Prostate gland (tissue), 2 donors: ENCODE results near the gene MAGEA2B. TPM values are rescaled to one million over a fixed set of nuclear protein-coding genes. Genes with fewer than 3 reads are reported as not detected.
"Not testable (repeated sequence)": the region's sequence is repeated elsewhere in the genome, so short reads cannot be mapped to it uniquely, and the experiment has no call there.

ENCODE experiments used
- DNase-seq: peaks from one replicate; pipeline ENCODE4 v3.0.0-alpha.2; 2019; ENCODE audit warnings: low spot score
- H3K27ac ChIP-seq, 2 donors: fragments of 200-600 bp; sonication (generic); 2 replicates each; pipeline ENCODE4 v1.5.1; 2017 to 2019
- H3K27me3 ChIP-seq: fragments of 200-600 bp; sonication (generic); replicated peaks from 2 replicates; pipeline ENCODE4 v1.5.1; 2019; ENCODE audit not compliant: insufficient read depth
- H3K36me3 ChIP-seq, 2 donors: fragments of 200-600 bp; sonication (generic); 1 replicate in 1 of 2; 2 replicates in 1 of 2; pipeline versions ENCODE4 v1.5.1 to v1.8.1; 2017 to 2019
- H3K4me1 ChIP-seq: fragments of 200-600 bp; sonication (generic); replicated peaks from 2 replicates; pipeline ENCODE4 v1.5.1; 2019
- H3K4me3 ChIP-seq, 2 donors: fragments of 200-600 bp; sonication (generic); 2 replicates each; pipeline ENCODE4 v1.5.1; 2017 to 2019
- H3K9me3 ChIP-seq: fragments of 200-600 bp; sonication (generic); 2 replicates; pipeline ENCODE4 v1.5.1; 2017
- CTCF ChIP-seq, 4 experiments: fragments of 200-600 bp in 2 of 4; fragments of 450-650 bp in 2 of 4; sonication (generic) in 2 of 4; IDR thresholded peaks; 1 replicate in 3 of 4; 2 replicates in 1 of 4; pipeline ENCODE4 v1.5.1; 2016 to 2019; ENCODE audit warnings: antibody characterized with exemption in 4 of 4, mild to moderate bottlenecking in 2 of 4, moderate library complexity in 2 of 4
- POLR2A ChIP-seq: fragments of 450-650 bp; IDR thresholded peaks from one replicate; pipeline ENCODE4 v1.6.1; 2016; ENCODE audit warnings: antibody characterized with exemption, mild to moderate bottlenecking
- POLR2AphosphoS5 ChIP-seq: sonication (generic); formaldehyde crosslinking; IDR thresholded peaks from one replicate; pipeline ENCODE4 v1.6.1; 2017; ENCODE audit warnings: antibody characterized with exemption
- WGBS: methylation state at CpG from one replicate; pipeline ENCODE4 v1.1.5; 2018; 5-methylcytosine and 5-hydroxymethylcytosine counted together
- intact Hi-C: fragments of 100-400 bp; cut with DNase I; formaldehyde crosslinking; loops from one replicate; pipeline ENCODE4 v1.14.2; 2022
- total RNA-seq, 2 donors: library from RNA; depleted of rRNA; stranded (reverse); fragments of >200 nt; gene quantifications; one replicate each; pipeline ENCODE4 v1.1.0, GENCODE V29; 2016

MAGEA2B gene
- total RNA-seq, 2 donors from 2014 or later = not detected

GRCh38 chrX:152725409-152725808 is 11.0 kb downstream of the MAGEA2B start:
- TF ChIP-seq CTCF (IDR thresholded peaks at IDR 0.05) (no peak), POLR2A (no peak), POLR2AphosphoS5 (no peak)
- Histone ChIP-seq H3K4me1 (no peaks in the 10 kb centered on the region), H3K4me3 (no peak overlapping the region), H3K27ac (no peak overlapping the region), H3K27me3 (no peaks in the 10 kb centered on the region), H3K9me3 (no peaks in the 10 kb centered on the region), H3K36me3 (no peaks in the 10 kb centered on the region)
- 72% methylated on average over 7 of the region's 7 CpGs for WGBS
- no peak for DNase-seq
- intact Hi-C loops = no loop called here

GRCh38 chrX:152733261-152733975 is 19.0 kb downstream of the MAGEA2B start, which contains the start of the genes CSAG1 and MAGEA12:
Gene CSAG1 (minus strand): TSS chrX:152733721. CDS start chrX:152732460, 1,261 bp downstream.
Gene MAGEA12 (plus strand): TSS chrX:152733757. CDS start chrX:152736162, 2,405 bp downstream.
- Histone ChIP-seq H3K9me3 (no peaks in the 10 kb centered on the region), H3K36me3 (no peaks in the 10 kb centered on the region), H3K27me3 (no peaks in the 10 kb centered on the region), H3K4me3 (no peak within 1 kb of the TSS), H3K27ac (no peak within 1 kb of the TSS), H3K4me1 (no peaks in the 10 kb centered on the region)
- intact Hi-C loops = no loop called here
- DNase-seq = no peak
- TF ChIP-seq POLR2AphosphoS5 (no peak), CTCF (IDR thresholded peaks at IDR 0.05) (no peak), POLR2A (no peak)
- 93% methylated on average over 6 of the region's 21 CpGs for WGBS

- H3K27me3 ChIP-seq, H3K4me1 ChIP-seq, H3K9me3 ChIP-seq, H3K36me3 ChIP-seq, DNase-seq, H3K4me3 ChIP-seq, H3K27ac ChIP-seq, intact Hi-C loops: not testable (repeated sequence)
- 94% methylated on average over 21 of the region's 22 CpGs for WGBS
Observed at GRCh38 chrX:152734143-152734858, 19.9 kb downstream of the MAGEA2B start.

- no peak for DNase-seq
Observed at GRCh38 chrX:152735101-152735500, 20.7 kb downstream of the MAGEA2B start.

More at GRCh38 chrX:152735101-152735500, 20.7 kb downstream of the MAGEA2B start:
- no peaks in the 10 kb centered on the region for H3K36me3 ChIP-seq
- H3K27me3 ChIP-seq = no peaks in the 10 kb centered on the region
- no peaks in the 10 kb centered on the region for H3K4me1 ChIP-seq
- intact Hi-C loops = no loop called here
- WGBS = 90% methylated on average over 2 of the region's 2 CpGs
- no peak overlapping the region for H3K4me3 ChIP-seq
- H3K9me3 ChIP-seq = no peaks in the 10 kb centered on the region
- H3K27ac ChIP-seq = no peak overlapping the region
- TF ChIP-seq CTCF (IDR thresholded peaks at IDR 0.05) (no peak), POLR2A (no peak), POLR2AphosphoS5 (no peak)
